GM21360 (cell line): ENCODE results near the gene TBC1D28.
"Not testable (repeated sequence)": the region's sequence is repeated elsewhere in the genome, so short reads cannot be mapped to it uniquely, and the experiment has no call there.

Experiments used
- ATAC-seq: cut with Tn5 transposase; IDR thresholded peaks from one replicate; pipeline ENCODE4 v1.9.1; 2021; ENCODE audit warnings: mild to moderate bottlenecking, moderate library complexity; ENCODE audit not compliant: unreplicated experiment

TBC1D28 gene

DNA sequence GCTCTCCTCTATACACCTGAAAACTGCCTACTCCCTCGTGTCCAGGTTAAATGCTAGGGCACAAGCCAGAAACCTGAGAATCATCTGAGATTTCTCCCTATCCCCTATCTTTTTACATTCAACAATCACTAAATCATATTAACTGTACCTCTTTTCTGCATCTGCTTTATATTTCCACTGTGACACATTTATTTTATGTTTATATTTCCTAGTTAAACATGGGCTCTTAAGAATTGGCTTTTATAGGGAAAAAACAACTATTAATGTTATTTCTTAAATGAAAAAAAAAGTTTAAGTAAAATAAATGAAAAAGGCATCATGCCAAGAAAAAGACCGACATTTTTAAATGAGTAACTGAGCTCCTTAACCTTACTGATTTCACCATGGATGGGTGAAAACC, 26.6 kb downstream of the TBC1D28 start:
- not testable (repeated sequence) for ATAC-seq

DNA sequence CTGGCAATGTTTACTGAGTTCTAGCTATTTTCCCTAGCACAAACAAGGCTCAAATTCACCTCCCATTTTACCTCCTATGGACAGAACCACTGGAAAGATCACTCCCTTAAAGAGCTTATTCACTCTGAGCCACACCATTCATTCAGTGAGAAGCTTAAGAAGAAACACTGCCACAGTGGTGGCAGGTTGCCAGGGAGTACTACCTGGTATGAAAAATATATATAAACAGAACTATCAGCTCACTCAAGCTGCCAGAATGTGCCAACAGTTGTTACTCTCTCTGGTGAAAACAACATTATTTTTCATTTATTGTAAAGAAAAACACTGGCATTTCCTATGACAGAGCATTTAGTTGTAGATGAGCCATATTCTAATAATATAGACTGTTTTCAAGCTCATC, 31.2 kb downstream of the TBC1D28 start:
- not testable (repeated sequence) for ATAC-seq

DNA sequence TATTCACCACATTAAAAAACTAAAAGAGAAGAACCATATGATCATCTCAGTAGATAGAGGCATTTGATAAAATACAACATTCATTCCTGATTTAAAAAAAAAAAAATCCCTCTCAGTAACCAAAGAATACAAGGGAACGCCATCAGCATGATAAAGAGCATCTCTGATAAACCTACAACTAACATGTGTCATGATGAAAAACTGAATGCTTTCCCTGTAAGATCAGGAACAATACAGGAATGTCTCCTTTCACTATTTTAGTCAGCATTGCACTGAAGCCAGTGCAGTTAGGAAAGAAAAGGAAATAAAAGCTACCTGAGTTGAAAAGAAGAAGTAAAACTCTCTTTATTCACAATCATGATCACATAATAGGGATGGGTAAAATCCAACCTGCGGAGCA, 51.1 kb downstream of the TBC1D28 start:
- ATAC-seq: not testable (repeated sequence)
